Measurements from ENCODE around the gene METTL22. TPM values are rescaled to one million over a fixed set of nuclear protein-coding genes. Genes with fewer than 3 reads are reported as not detected.

The METTL22 gene
- total RNA-seq, 3 donors from 2014 or later = 26.9 to 36.1 (median 27.4) TPM

- no peak for TF ChIP-seq POLR2AphosphoS5 (IDR thresholded peaks at IDR 0.05)
- TF ChIP-seq POLR2A (IDR thresholded peaks at IDR 0.05) = no peak
- TF ChIP-seq CTCF (IDR thresholded peaks at IDR 0.05) = no peak
- Histone ChIP-seq H3K36me3 (no peaks in the 10 kb centered on the region), H3K9me3 (peaks cover 0 to 11% of the 10 kb centered on the region in 2 donors), H3K27me3 (no peaks in the 10 kb centered on the region), H3K4me1 (peaks cover 0 to 9% of the 10 kb centered on the region in 2 donors), H3K4me3 (no peak overlapping the region), H3K27ac (no peak overlapping the region)
- no peak for DNase-seq (ENCODE audit: low spot score in 2 of 2)
- intact Hi-C loops (cut with DNase I; ENCODE audit: low total_unique reads) = no loop called here
Measured at GRCh38 chr16:8689686-8690085, 68.2 kb downstream of the METTL22 start.

GRCh38 chr16:8691728-8692127, 70.2 kb downstream of the METTL22 start:
- Histone ChIP-seq H3K9me3 (peaks cover 0 to 11% of the 10 kb centered on the region in 2 donors), H3K4me1 (peaks cover 0 to under 1% of the 10 kb centered on the region in 2 donors), H3K4me3 (no peak overlapping the region), H3K27ac (no peak overlapping the region), H3K36me3 (no peaks in the 10 kb centered on the region), H3K27me3 (no peaks in the 10 kb centered on the region)
- no peak for DNase-seq (ENCODE audit: low spot score in 2 of 2)
- intact Hi-C loops (cut with DNase I; ENCODE audit: low total_unique reads) = no loop called here
- TF ChIP-seq POLR2AphosphoS5 (IDR thresholded peaks at IDR 0.05) = no peak
- no peak for TF ChIP-seq POLR2A (IDR thresholded peaks at IDR 0.05)
- no peak for TF ChIP-seq CTCF (IDR thresholded peaks at IDR 0.05)

DNA sequence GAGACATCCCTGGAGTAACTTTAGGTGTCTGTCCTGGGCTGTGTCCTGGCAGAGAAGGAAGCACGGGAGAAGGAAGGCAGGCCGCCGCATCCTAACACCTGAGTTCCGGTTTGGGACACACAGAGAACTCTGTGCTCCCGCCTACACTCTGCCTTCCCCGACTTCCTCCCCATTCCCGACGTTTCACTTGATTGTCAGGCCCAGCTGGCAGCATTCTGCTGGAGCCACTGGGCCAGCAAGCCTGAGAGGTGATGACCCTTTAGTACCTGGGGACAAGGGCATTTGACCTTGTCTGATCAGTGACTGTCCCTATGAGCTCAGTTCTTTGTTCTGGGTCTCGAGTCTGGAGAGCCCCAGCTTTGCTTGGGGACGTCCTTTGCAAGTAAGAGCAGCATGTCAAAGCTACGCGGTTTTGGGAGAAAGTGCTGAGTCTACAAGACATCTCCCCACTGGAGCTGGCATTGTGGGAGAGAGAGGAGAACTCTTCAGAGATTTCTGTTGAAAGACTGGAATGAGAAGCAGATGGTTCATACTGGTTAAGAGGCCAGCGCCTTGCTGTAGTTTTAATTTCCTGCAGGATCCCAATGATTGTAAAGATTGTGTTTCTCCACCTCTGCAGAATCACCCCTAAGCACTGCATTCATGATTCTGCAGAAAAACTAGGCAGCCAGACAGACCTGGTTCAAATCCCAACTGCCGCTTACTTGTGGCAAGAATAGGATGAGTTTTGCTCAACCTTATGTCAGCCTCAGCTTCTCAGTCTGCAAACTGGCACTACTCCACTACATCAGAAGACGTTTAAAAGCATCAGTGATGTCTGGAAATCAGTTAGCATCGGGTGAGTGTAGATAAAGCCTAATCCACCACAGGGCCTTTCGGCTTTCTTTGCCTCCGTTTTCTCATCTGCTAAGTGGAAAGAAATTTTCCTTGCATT, 73.6 kb downstream of the METTL22 start:
- no peaks in the 10 kb centered on the region for H3K36me3 ChIP-seq
- no peaks in the 10 kb centered on the region for H3K27me3 ChIP-seq
- peaks cover 0 to under 1% of the 10 kb centered on the region in 2 donors for H3K9me3 ChIP-seq
- TF ChIP-seq POLR2AphosphoS5 (IDR thresholded peaks at IDR 0.05) (no peak), CTCF (IDR thresholded peaks at IDR 0.05) (no peak), POLR2A (IDR thresholded peaks at IDR 0.05) (no peak)
- H3K4me3 ChIP-seq = no peak overlapping the region
- no peak for DNase-seq (ENCODE audit: low spot score in 2 of 2)
- H3K4me1 ChIP-seq = no peaks in the 10 kb centered on the region
- no peak overlapping the region for H3K27ac ChIP-seq
- intact Hi-C loops (cut with DNase I; ENCODE audit: low total_unique reads) = no loop called here

DNA sequence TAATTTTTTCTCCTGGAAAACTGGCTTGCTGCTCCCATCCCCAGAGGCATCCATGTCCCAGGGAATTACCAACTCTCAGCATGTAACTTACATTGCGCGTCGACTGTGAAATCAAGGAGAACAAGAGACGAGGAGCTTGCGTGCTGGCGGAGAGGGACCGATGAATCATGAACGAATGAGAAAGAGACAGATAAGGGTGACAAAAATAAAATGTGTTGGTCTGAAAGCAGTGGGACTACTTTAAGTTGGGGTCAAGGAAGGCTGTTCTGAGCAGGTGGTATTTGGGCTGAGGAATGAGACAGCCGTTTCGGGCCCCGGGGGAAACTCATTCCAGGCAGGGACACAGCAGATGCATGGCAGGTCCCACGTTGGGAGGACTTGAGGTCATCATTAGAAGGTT, 75.4 kb downstream of the METTL22 start:
- H3K27me3 ChIP-seq = no peaks in the 10 kb centered on the region
- no peak overlapping the region for H3K27ac ChIP-seq
- H3K4me3 ChIP-seq = no peak overlapping the region
- DNase-seq (ENCODE audit: low spot score in 2 of 2) = no peak
- no peaks in the 10 kb centered on the region for H3K9me3 ChIP-seq
- no peaks in the 10 kb centered on the region for H3K4me1 ChIP-seq
- intact Hi-C loops (cut with DNase I; ENCODE audit: low total_unique reads) = no loop called here
- TF ChIP-seq CTCF (IDR thresholded peaks at IDR 0.05) (no peak), POLR2A (IDR thresholded peaks at IDR 0.05) (no peak), POLR2AphosphoS5 (IDR thresholded peaks at IDR 0.05) (no peak)
- no peaks in the 10 kb centered on the region for H3K36me3 ChIP-seq

GRCh38 chr16:8697965-8698364, 76.5 kb downstream of the METTL22 start:
- Histone ChIP-seq H3K4me1 (no peaks in the 10 kb centered on the region), H3K9me3 (no peaks in the 10 kb centered on the region), H3K27ac (no peak overlapping the region), H3K4me3 (no peak overlapping the region), H3K36me3 (no peaks in the 10 kb centered on the region), H3K27me3 (no peaks in the 10 kb centered on the region)
- intact Hi-C loops (cut with DNase I; ENCODE audit: low total_unique reads) = no loop called here
- TF ChIP-seq CTCF (IDR thresholded peaks at IDR 0.05) (no peak), POLR2AphosphoS5 (IDR thresholded peaks at IDR 0.05) (no peak), POLR2A (IDR thresholded peaks at IDR 0.05) (no peak)
- no peak for DNase-seq (ENCODE audit: low spot score in 2 of 2)
